H9 (cell line): ENCODE results near the gene DACT3. TPM values are rescaled to one million over a fixed set of nuclear protein-coding genes. Genes with fewer than 3 reads are reported as not detected.

Experiments
- DNase-seq: peaks from one replicate; pipeline ENCODE4 v3.0.0-alpha.2; 2017
- H2AFZ ChIP-seq: one replicate; pipeline ENCODE4 v1.6.1; 2013; ENCODE audit warnings: mild to moderate bottlenecking, low read length, control low read depth, moderate library complexity
- H2AK5ac ChIP-seq: 2 replicates; pipeline ENCODE4 v1.6.1; 2013; ENCODE audit warnings: low read length, control low read depth, mixed read lengths; ENCODE audit not compliant: insufficient read length
- H2BK120ac ChIP-seq: one replicate; pipeline ENCODE4 v1.6.1; 2013; ENCODE audit warnings: low read depth, mild to moderate bottlenecking, low read length, control low read depth, inconsistent platforms; ENCODE audit not compliant: poor library complexity, severe bottlenecking
- H2BK12ac ChIP-seq: 2 replicates; pipeline ENCODE4 v1.6.1; 2013; ENCODE audit warnings: low read length, control low read depth, mixed read lengths, low read depth; ENCODE audit not compliant: insufficient read length
- H2BK15ac ChIP-seq: 2 replicates; pipeline ENCODE4 v1.6.1; 2013; ENCODE audit warnings: low read depth, low read length, control low read depth
- H2BK20ac ChIP-seq: one replicate; pipeline ENCODE4 v1.6.1; 2013; ENCODE audit warnings: low read depth, mild to moderate bottlenecking, low read length, control low read depth, inconsistent platforms; ENCODE audit not compliant: poor library complexity, severe bottlenecking
- H2BK5ac ChIP-seq: 2 replicates; pipeline ENCODE4 v1.6.1; 2013; ENCODE audit warnings: low read length, control low read depth, mixed read lengths; ENCODE audit not compliant: insufficient read length
- H3K14ac ChIP-seq: 2 replicates; pipeline ENCODE4 v1.6.1; 2013; ENCODE audit warnings: low read length, control low read depth; ENCODE audit not compliant: insufficient read depth
- H3K18ac ChIP-seq: 2 replicates; pipeline ENCODE4 v1.6.1; 2013; ENCODE audit warnings: low read depth, mild to moderate bottlenecking, mixed read lengths, low read length, control low read depth; ENCODE audit not compliant: insufficient read length
- H3K23ac ChIP-seq: 2 replicates; pipeline ENCODE4 v1.6.1; 2013; ENCODE audit warnings: low read length, control low read depth, mixed read lengths, low read depth; ENCODE audit not compliant: insufficient read length
- H3K23me2 ChIP-seq: 2 replicates; pipeline ENCODE4 v1.6.1; 2013; ENCODE audit warnings: low read depth, mild to moderate bottlenecking, mixed read lengths, low read length, control low read depth; ENCODE audit not compliant: insufficient read length, poor library complexity, severe bottlenecking
- H3K27ac ChIP-seq: 2 replicates; pipeline ENCODE4 v1.5.1; 2013; ENCODE audit warnings: low read length, control low read depth, mixed read lengths, low read depth; ENCODE audit not compliant: insufficient read length
- H3K27me3 ChIP-seq: 2 replicates; pipeline ENCODE4 v1.6.1; 2013; ENCODE audit warnings: low read length, control low read depth, inconsistent platforms; ENCODE audit not compliant: insufficient read depth
- H3K4ac ChIP-seq: 2 replicates; pipeline ENCODE4 v1.6.1; 2013; ENCODE audit warnings: low read depth, mild to moderate bottlenecking, control low read depth, inconsistent platforms, low read length, moderate library complexity
- H3K4me1 ChIP-seq: 2 replicates; pipeline ENCODE4 v1.6.1; 2013; ENCODE audit warnings: low read length, control low read depth, inconsistent platforms; ENCODE audit not compliant: insufficient read depth
- H3K4me2 ChIP-seq: 2 replicates; pipeline ENCODE4 v1.6.1; 2013; ENCODE audit warnings: low read length, control low read depth, mixed read lengths; ENCODE audit not compliant: insufficient read length, insufficient read depth
- H3K56ac ChIP-seq: 2 replicates; pipeline ENCODE4 v1.6.1; 2013; ENCODE audit warnings: low read depth, mild to moderate bottlenecking, mixed read lengths, low read length, control low read depth; ENCODE audit not compliant: insufficient read length
- H3K79me1 ChIP-seq: 2 replicates; pipeline ENCODE4 v1.6.1; 2013; ENCODE audit warnings: low read depth, mild to moderate bottlenecking, moderate library complexity, low read length, control low read depth, inconsistent platforms; ENCODE audit not compliant: insufficient read depth, poor library complexity, severe bottlenecking
- H3K79me2 ChIP-seq: 2 replicates; pipeline ENCODE4 v1.6.1; 2013; ENCODE audit warnings: low read length, control low read depth, inconsistent platforms; ENCODE audit not compliant: insufficient read depth
- H3K9ac ChIP-seq: 2 replicates; pipeline ENCODE4 v1.6.1; 2013; ENCODE audit warnings: low read length, control low read depth, mixed read lengths; ENCODE audit not compliant: insufficient read length; ENCODE audit errors: extremely low read depth
- H3K9me3 ChIP-seq: one replicate; pipeline ENCODE4 v1.6.1; 2013; ENCODE audit warnings: low read depth, low read length, inconsistent platforms; ENCODE audit not compliant: control insufficient read depth
- H3T11ph ChIP-seq: one replicate; pipeline ENCODE4 v1.6.1; 2013; ENCODE audit warnings: mild to moderate bottlenecking, low read length, control low read depth, inconsistent platforms
- H4K20me1 ChIP-seq: one replicate; pipeline ENCODE4 v1.6.1; 2013; ENCODE audit not compliant: control insufficient read depth, insufficient read length, insufficient read depth
- H4K5ac ChIP-seq: 2 replicates; pipeline ENCODE4 v1.6.1; 2013; ENCODE audit warnings: low read depth, mild to moderate bottlenecking, mixed read lengths, low read length, control low read depth; ENCODE audit not compliant: insufficient read length
- H4K8ac ChIP-seq: replicated peaks from 2 replicates; pipeline ENCODE4 v1.6.1; 2013; ENCODE audit warnings: low read length, control low read depth, mixed read lengths, low read depth; ENCODE audit not compliant: insufficient read length
- H4K91ac ChIP-seq: 2 replicates; pipeline ENCODE4 v1.6.1; 2013; ENCODE audit warnings: low read depth, mild to moderate bottlenecking, moderate library complexity, mixed read lengths, low read length, control low read depth; ENCODE audit not compliant: insufficient read length
- H3K27ac Mint-ChIP-seq, 3 experiments: 2 replicates in 2 of 3; 3 replicates in 1 of 3; pipeline ENCODE4 v1.8.0; 2020 to 2021; ENCODE audit warnings: mixed read lengths in 3 of 3, mild to moderate bottlenecking in 1 of 3, moderate library complexity in 1 of 3
- H3K27me3 Mint-ChIP-seq: 2 replicates; pipeline ENCODE4 v1.8.0; 2021; ENCODE audit warnings: low read depth, mild to moderate bottlenecking, moderate library complexity, mixed read lengths
- H3K36me3 Mint-ChIP-seq, 3 experiments: 2 replicates in 2 of 3; 3 replicates in 1 of 3; pipeline ENCODE4 v1.8.0; 2020 to 2021; ENCODE audit warnings: low read depth in 3 of 3, mixed read lengths in 3 of 3; ENCODE audit not compliant: insufficient read depth in 1 of 3
- H3K4me1 Mint-ChIP-seq, 2 experiments: 2 replicates each; pipeline ENCODE4 v1.8.0; 2020; ENCODE audit warnings: mixed read lengths in 2 of 2
- H3K4me3 Mint-ChIP-seq, 2 experiments: 2 replicates in 1 of 2; 3 replicates in 1 of 2; pipeline ENCODE4 v1.8.0; 2020 to 2021; ENCODE audit warnings: mild to moderate bottlenecking in 2 of 2, mixed read lengths in 2 of 2, moderate library complexity in 1 of 2
- H3K9me3 Mint-ChIP-seq, 2 experiments: 2 replicates in 1 of 2; 3 replicates in 1 of 2; pipeline ENCODE4 v1.8.0; 2020; ENCODE audit warnings: mild to moderate bottlenecking in 2 of 2, mixed read lengths in 2 of 2, moderate library complexity in 1 of 2
- CTCF ChIP-seq: fragments of 200-600 bp; sonication (generic); conservative IDR thresholded peaks from 3 replicates; pipeline ENCODE4 v1.8.0; 2021; ENCODE audit warnings: antibody characterized with exemption, mild to moderate bottlenecking
- WGBS: extraction: QIAGEN DNeasy Blood & Tissue Kit; methylation state at CpG from one replicate; pipeline ENCODE4 v1.1.7; 2013; ENCODE audit warnings: missing lambda C conversion rate, low lambda C conversion rate, mixed read lengths; ENCODE audit not compliant: insufficient read length; ENCODE audit errors: extremely low coverage; 5-methylcytosine and 5-hydroxymethylcytosine counted together
- total RNA-seq: library from RNA; stranded (reverse); gene quantifications from 2 replicates; pipeline ENCODE4 v1.2.1, GENCODE V29; 2021

The DACT3 gene
- total RNA-seq, 1 experiment from 2014 or later: 0.87 TPM

- Histone ChIP-seq H4K91ac (no peak overlapping the region), H2BK5ac (no peak overlapping the region), H3K23ac (no peak overlapping the region), H4K8ac (no peak overlapping the region), H2BK120ac (no peak overlapping the region), H3K27ac (no peak overlapping the region), H3K27me3 (no peaks in the 10 kb centered on the region), H2BK15ac (no peak overlapping the region), H3T11ph (no peak overlapping the region), H4K5ac (no peak overlapping the region), H2BK12ac (no peak overlapping the region), H3K4me2 (no peak overlapping the region), H3K79me1 (no peaks in the 10 kb centered on the region), H3K9ac (no peak overlapping the region), H3K18ac (no peak overlapping the region), H3K4ac (no peak overlapping the region), H3K79me2 (no peaks in the 10 kb centered on the region), H3K4me1 (no peaks in the 10 kb centered on the region), H4K20me1 (no peaks in the 10 kb centered on the region), H2BK20ac (no peak overlapping the region), H3K56ac (no peak overlapping the region), H3K23me2 (no peaks in the 10 kb centered on the region), H3K9me3 (no peaks in the 10 kb centered on the region), H2AK5ac (no peak overlapping the region), H3K14ac (no peak overlapping the region), H2AFZ (no peak overlapping the region)
- no peak for DNase-seq
- Mint-ChIP-seq H3K36me3 (peaks cover 64 to 88% (median 88%) of the 10 kb centered on the region in 3 experiments), H3K9me3 (no peaks in the 10 kb centered on the region; a peak in 1 of 5 replicates), H3K4me1 (peaks cover 7 to 17% of the 10 kb centered on the region in 2 experiments), H3K4me3 (no peak overlapping the region), H3K27me3 (no peaks in the 10 kb centered on the region), H3K27ac (no peak overlapping the region)
- WGBS: no CpG with 5 or more reads among the region's 22 CpGs
- TF ChIP-seq CTCF: no peak
Observed at GRCh38 chr19:46693760-46694159, 32.8 kb upstream of the DACT3 start.
